CD4-positive, alpha-beta T cell treated with Interleukin-4 for 1 hour (primary cell): ENCODE results near the gene RUNX2.
"Not testable (repeated sequence)": the region's sequence is repeated elsewhere in the genome, so short reads cannot be mapped to it uniquely, and the experiment has no call there.

Experiments used
- DNase-seq, 2 donors: peaks; one replicate each; pipeline ENCODE4 v3.0.0-alpha.2; 2020 to 2022

Gene RUNX2

GRCh38 chr6:45462190-45463134 is 134.3 kb downstream of the RUNX2 start:
- no peak for DNase-seq

- DNase-seq, result no peak
Measured at GRCh38 chr6:45464685-45465084, 136.6 kb downstream of the RUNX2 start.

GRCh38 chr6:45466686-45467085 is 138.6 kb downstream of the RUNX2 start:
- no peak for DNase-seq

- DNase-seq, result not testable (repeated sequence)
Measured at GRCh38 chr6:45467417-45467816, 139.3 kb downstream of the RUNX2 start.

- no peak for DNase-seq
Measured at GRCh38 chr6:45467853-45468252, 139.7 kb downstream of the RUNX2 start.

- no peak for DNase-seq
Measured at GRCh38 chr6:45469663-45470062, 141.5 kb downstream of the RUNX2 start.

GRCh38 chr6:45470131-45470738 is 142.1 kb downstream of the RUNX2 start:
- DNase-seq, result no peak

- DNase-seq, result no peak
Measured at GRCh38 chr6:45472382-45472781, 144.3 kb downstream of the RUNX2 start.

GRCh38 chr6:45473121-45473993 is 145.2 kb downstream of the RUNX2 start:
- no peak for DNase-seq

- no peak for DNase-seq
Measured at GRCh38 chr6:45474376-45474775, 146.2 kb downstream of the RUNX2 start.

- no peak for DNase-seq
Measured at GRCh38 chr6:45476341-45476740, 148.2 kb downstream of the RUNX2 start.

- no peak for DNase-seq
Measured at GRCh38 chr6:45477278-45477677, 149.1 kb downstream of the RUNX2 start.

GRCh38 chr6:45477790-45478189 is 149.7 kb downstream of the RUNX2 start:
- DNase-seq, result no peak

- peak in 1 of 2 donors; percentile 27 for DNase-seq
Measured at GRCh38 chr6:45478240-45478639, 150.1 kb downstream of the RUNX2 start.

- DNase-seq, result no peak
Measured at GRCh38 chr6:45479834-45480751, 152.0 kb downstream of the RUNX2 start.

- DNase-seq, result no peak
Measured at GRCh38 chr6:45480752-45481415, 152.8 kb downstream of the RUNX2 start.

- DNase-seq, result no peak
Measured at GRCh38 chr6:45483021-45483420, 154.9 kb downstream of the RUNX2 start.

- DNase-seq, result no peak
Measured at GRCh38 chr6:45483501-45483900, 155.4 kb downstream of the RUNX2 start.

GRCh38 chr6:45486736-45487135 is 158.6 kb downstream of the RUNX2 start:
- no peak for DNase-seq

GRCh38 chr6:45487645-45488044 is 159.5 kb downstream of the RUNX2 start:
- no peak for DNase-seq

- DNase-seq, result no peak
Measured at GRCh38 chr6:45488269-45488668, 160.1 kb downstream of the RUNX2 start.

GRCh38 chr6:45488889-45489288 is 160.8 kb downstream of the RUNX2 start:
- DNase-seq, result peak in 1 of 2 donors; percentile 26
